Erythroblast (primary cell): ENCODE measurements around the gene MED23.
"Not testable (repeated sequence)": the region's sequence is repeated elsewhere in the genome, so short reads cannot be mapped to it uniquely, and the experiment has no call there.

Source experiments
- GATA1 ChIP-seq: IDR thresholded peaks from 2 replicates; pipeline ENCODE4 v1.6.1; 2011; ENCODE audit warnings: low read depth, mild to moderate bottlenecking, control low read depth, low read length, moderate library complexity
- POLR2A ChIP-seq: IDR thresholded peaks from 2 replicates; pipeline ENCODE4 v1.6.1; 2011; ENCODE audit warnings: mild to moderate bottlenecking, low read length

GRCh38 chr6:131531681-131532080 lies 96.4 kb downstream of the MED23 start:
- TF ChIP-seq POLR2A, GATA1: not testable (repeated sequence)
